Astrocyte (in vitro differentiated cells and primary cell): ENCODE data around the gene PFDN1. TPM values are rescaled to one million over a fixed set of nuclear protein-coding genes. Genes with fewer than 3 reads are reported as not detected.

Source experiments
- DNase-seq: peaks from one replicate; pipeline ENCODE4 v3.0.0-alpha.2; 2010; ENCODE audit warnings: low read depth
- FAIRE-seq: peaks from 2 replicates; lab custom pipeline; 2011; peaks lifted over from hg19 to GRCh38; lab: Jason Lieb, UNC
- H2AFZ ChIP-seq: 2 replicates; pipeline ENCODE4 v1.6.0; 2012; ENCODE audit warnings: low read depth, low read length, inconsistent platforms
- H3K27ac ChIP-seq: 2 replicates; pipeline ENCODE4 v1.5.1; 2011; ENCODE audit warnings: low read depth, low read length, inconsistent platforms
- H3K27me3 ChIP-seq: 2 replicates; pipeline ENCODE4 v1.6.0; 2011; ENCODE audit warnings: low read length, inconsistent platforms; ENCODE audit not compliant: insufficient read depth
- H3K36me3 ChIP-seq: 2 replicates; pipeline ENCODE4 v1.5.1; 2011; ENCODE audit warnings: low read length, inconsistent platforms; ENCODE audit not compliant: insufficient read depth
- H3K4me1 ChIP-seq: 2 replicates; pipeline ENCODE4 v1.5.1; 2011; ENCODE audit warnings: low read length, inconsistent platforms; ENCODE audit not compliant: insufficient read depth
- H3K4me2 ChIP-seq: 2 replicates; pipeline ENCODE4 v1.6.0; 2012; ENCODE audit warnings: low read length, inconsistent platforms
- H3K4me3 ChIP-seq: 2 replicates; pipeline ENCODE4 v1.5.1; 2011; ENCODE audit warnings: low read depth, mild to moderate bottlenecking, low read length, inconsistent platforms; ENCODE audit not compliant: insufficient read depth
- H3K79me2 ChIP-seq: 2 replicates; pipeline ENCODE4 v1.6.0; 2012; ENCODE audit warnings: mild to moderate bottlenecking, low read length, inconsistent platforms; ENCODE audit not compliant: insufficient read depth
- H3K9ac ChIP-seq: 2 replicates; pipeline ENCODE4 v1.6.0; 2012; ENCODE audit warnings: mild to moderate bottlenecking, low read length, inconsistent platforms
- H3K9me3 ChIP-seq: 2 replicates; pipeline ENCODE4 v1.5.1; 2012; ENCODE audit warnings: low read depth, mild to moderate bottlenecking, low read length, inconsistent platforms; ENCODE audit not compliant: insufficient read depth
- H4K20me1 ChIP-seq: 2 replicates; pipeline ENCODE4 v1.6.0; 2012; ENCODE audit warnings: low read length, inconsistent platforms; ENCODE audit not compliant: insufficient read depth
- H3K27ac Mint-ChIP-seq: one replicate; pipeline ENCODE4 v1.8.0; 2021; ENCODE audit warnings: mild to moderate bottlenecking, mixed read lengths; ENCODE audit not compliant: unreplicated experiment
- H3K27me3 Mint-ChIP-seq: one replicate; pipeline ENCODE4 v1.8.0; 2021; ENCODE audit warnings: low read depth, mixed read lengths; ENCODE audit not compliant: unreplicated experiment
- H3K36me3 Mint-ChIP-seq: one replicate; pipeline ENCODE4 v1.8.0; 2021; ENCODE audit warnings: low read depth, mixed read lengths; ENCODE audit not compliant: unreplicated experiment
- H3K4me1 Mint-ChIP-seq: one replicate; pipeline ENCODE4 v1.8.0; 2021; ENCODE audit warnings: low read depth, mixed read lengths; ENCODE audit not compliant: unreplicated experiment
- H3K4me3 Mint-ChIP-seq: one replicate; pipeline ENCODE4 v1.8.0; 2021; ENCODE audit warnings: mild to moderate bottlenecking, moderate library complexity, mixed read lengths; ENCODE audit not compliant: unreplicated experiment
- H3K9me3 Mint-ChIP-seq: one replicate; pipeline ENCODE4 v1.8.0; 2021; ENCODE audit warnings: mild to moderate bottlenecking, mixed read lengths; ENCODE audit not compliant: unreplicated experiment
- EZH2 ChIP-seq: IDR thresholded peaks from 2 replicates; pipeline ENCODE4 v1.6.1; 2012; ENCODE audit warnings: mild to moderate bottlenecking, low read length, inconsistent platforms; ENCODE audit not compliant: insufficient read depth
- total RNA-seq: library from RNA; stranded (reverse); gene quantifications from 2 replicates; pipeline ENCODE4 v1.2.1, GENCODE V29; 2021
- TF ChIP-seq, protein P1 (sequence below): IDR thresholded peaks from 2 replicates; pipeline ENCODE4 v1.5.1; 2011; ENCODE audit warnings: low read depth, mild to moderate bottlenecking, inconsistent platforms, low read length, moderate library complexity; ENCODE audit not compliant: insufficient read depth

The PFDN1 gene
- total RNA-seq, 1 donor from 2014 or later, result 202 TPM

DNA sequence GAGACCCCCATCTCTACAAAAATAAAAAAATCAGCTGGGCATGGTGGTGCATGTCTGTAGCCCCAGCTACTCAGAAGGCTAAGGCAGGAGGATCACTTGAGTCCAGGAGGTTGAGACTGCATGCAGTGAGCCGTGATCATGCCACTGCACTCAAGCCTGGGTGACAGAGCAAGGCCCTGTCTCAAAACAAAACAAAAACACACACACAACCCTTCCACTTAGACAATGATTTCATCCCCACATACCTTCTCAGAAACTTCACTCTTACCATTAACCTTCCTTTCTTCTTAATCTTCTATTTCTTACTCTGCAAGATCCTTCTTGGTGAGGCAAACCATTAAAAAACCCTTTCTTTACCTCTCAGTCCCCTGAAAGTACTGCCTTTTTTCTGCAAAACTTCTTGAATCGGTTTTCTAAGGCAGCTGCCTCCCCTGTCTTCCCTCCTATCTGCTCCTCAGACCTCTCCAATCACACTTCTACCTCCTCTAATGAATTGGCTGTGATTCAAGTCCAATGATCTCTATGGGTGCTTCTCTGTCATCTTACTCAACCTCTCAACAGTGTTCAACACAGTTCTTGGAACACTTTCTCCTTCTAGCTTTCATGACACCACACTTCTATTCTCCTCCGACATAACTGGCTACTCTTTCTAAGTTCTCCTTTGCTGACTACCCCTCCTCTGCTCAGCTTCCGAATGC lies 47.3 kb downstream of the PFDN1 start:
- no peak overlapping the region for H3K4me3 Mint-ChIP-seq
- Histone ChIP-seq H3K36me3 (no peaks in the 10 kb centered on the region), H3K4me1 (peaks cover 36% of the 10 kb centered on the region), H3K4me3 (no peak overlapping the region), H3K4me2 (no peak overlapping the region), H3K9ac (no peak overlapping the region), H3K79me2 (peaks cover 82% of the 10 kb centered on the region), H4K20me1 (peaks cover 17% of the 10 kb centered on the region), H3K27me3 (no peaks in the 10 kb centered on the region), H3K27ac (no peak overlapping the region), H3K9me3 (no peaks in the 10 kb centered on the region), H2AFZ (no peak overlapping the region)
- no peaks in the 10 kb centered on the region for H3K9me3 Mint-ChIP-seq
- FAIRE-seq (no peak), DNase-seq (no peak)
- H3K4me1 Mint-ChIP-seq, result peaks cover 53% of the 10 kb centered on the region
- H3K27me3 Mint-ChIP-seq, result no peaks in the 10 kb centered on the region
- H3K36me3 Mint-ChIP-seq, result peaks cover 5% of the 10 kb centered on the region
- TF ChIP-seq EZH2, result no peak
- TF ChIP-seq, protein P1, sequence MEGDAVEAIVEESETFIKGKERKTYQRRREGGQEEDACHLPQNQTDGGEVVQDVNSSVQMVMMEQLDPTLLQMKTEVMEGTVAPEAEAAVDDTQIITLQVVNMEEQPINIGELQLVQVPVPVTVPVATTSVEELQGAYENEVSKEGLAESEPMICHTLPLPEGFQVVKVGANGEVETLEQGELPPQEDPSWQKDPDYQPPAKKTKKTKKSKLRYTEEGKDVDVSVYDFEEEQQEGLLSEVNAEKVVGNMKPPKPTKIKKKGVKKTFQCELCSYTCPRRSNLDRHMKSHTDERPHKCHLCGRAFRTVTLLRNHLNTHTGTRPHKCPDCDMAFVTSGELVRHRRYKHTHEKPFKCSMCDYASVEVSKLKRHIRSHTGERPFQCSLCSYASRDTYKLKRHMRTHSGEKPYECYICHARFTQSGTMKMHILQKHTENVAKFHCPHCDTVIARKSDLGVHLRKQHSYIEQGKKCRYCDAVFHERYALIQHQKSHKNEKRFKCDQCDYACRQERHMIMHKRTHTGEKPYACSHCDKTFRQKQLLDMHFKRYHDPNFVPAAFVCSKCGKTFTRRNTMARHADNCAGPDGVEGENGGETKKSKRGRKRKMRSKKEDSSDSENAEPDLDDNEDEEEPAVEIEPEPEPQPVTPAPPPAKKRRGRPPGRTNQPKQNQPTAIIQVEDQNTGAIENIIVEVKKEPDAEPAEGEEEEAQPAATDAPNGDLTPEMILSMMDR, result no peak
- no peak overlapping the region for H3K27ac Mint-ChIP-seq

DNA sequence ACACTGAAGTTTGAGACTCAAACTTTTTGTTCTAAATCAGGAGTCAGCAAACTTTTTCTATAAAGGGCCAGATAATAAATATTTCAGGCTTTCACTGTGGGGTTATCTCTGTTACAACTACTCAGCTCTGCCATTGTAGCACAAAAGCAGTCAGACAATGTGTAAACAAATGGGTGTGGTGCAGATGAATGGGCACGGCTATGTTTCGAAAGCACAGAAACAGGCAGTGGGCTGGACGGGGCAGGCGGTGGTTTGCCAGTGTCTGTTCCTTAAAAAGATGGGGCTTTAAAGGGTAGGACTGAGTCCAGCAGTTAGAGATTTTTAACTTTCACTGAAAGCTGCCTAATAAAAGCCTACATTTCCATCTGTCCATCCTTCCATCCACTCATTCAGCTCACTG lies 48.9 kb downstream of the PFDN1 start:
- no peak overlapping the region for H3K27ac Mint-ChIP-seq
- peaks cover 53% of the 10 kb centered on the region for H3K4me1 Mint-ChIP-seq
- H3K4me1 ChIP-seq, result peaks cover 42% of the 10 kb centered on the region
- H3K27me3 ChIP-seq, result no peaks in the 10 kb centered on the region
- H3K4me2 ChIP-seq, result no peak overlapping the region
- no peaks in the 10 kb centered on the region for H3K27me3 Mint-ChIP-seq
- H3K36me3 ChIP-seq, result no peaks in the 10 kb centered on the region
- DNase-seq (no peak), FAIRE-seq (no peak)
- no peak overlapping the region for H3K4me3 ChIP-seq
- no peaks in the 10 kb centered on the region for H3K9me3 Mint-ChIP-seq
- H3K79me2 ChIP-seq, result peaks cover 83% of the 10 kb centered on the region
- H3K36me3 Mint-ChIP-seq, result peaks cover 10% of the 10 kb centered on the region
- no peak overlapping the region for H3K4me3 Mint-ChIP-seq
- no peak overlapping the region for H2AFZ ChIP-seq
- no peak overlapping the region for H3K9ac ChIP-seq
- no peak overlapping the region for H3K27ac ChIP-seq
- H3K9me3 ChIP-seq, result no peaks in the 10 kb centered on the region
- TF ChIP-seq EZH2, result no peak
- TF ChIP-seq, protein P1, result no peak
- H4K20me1 ChIP-seq, result peaks cover 14% of the 10 kb centered on the region

DNA sequence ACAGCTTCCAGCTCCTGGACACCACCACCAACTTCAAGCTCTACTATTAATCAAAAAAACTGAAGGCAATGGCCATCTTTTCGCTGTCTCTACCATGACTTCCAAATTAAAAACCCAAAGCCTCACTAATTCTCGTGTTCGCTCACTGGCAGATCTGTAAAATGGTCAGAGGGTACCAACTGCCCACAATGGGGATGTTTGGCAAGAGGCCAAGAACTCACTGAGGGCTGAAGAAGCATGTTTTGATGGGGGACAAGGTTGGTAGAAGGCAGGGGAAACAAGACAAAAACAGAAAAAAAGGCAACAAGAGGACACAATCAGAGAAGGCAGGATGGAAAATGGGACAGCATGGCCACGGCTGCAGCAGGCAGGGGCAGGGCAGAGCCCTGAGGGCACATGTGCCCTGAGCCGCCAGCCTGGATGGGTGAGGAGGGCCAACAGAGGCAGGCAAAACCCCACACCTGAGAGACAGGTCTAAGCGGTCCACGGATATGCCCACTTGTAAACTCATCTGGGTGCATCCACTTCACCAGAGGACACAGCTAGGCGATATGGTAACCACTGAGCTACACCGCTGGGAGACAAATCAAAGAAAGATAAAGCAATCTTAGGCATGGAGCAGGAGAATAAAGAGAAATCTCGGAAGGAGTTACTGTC lies 50.3 kb downstream of the PFDN1 start:
- DNase-seq, result no peak
- Mint-ChIP-seq H3K27me3 (no peaks in the 10 kb centered on the region), H3K4me3 (no peak overlapping the region), H3K36me3 (peaks cover 10% of the 10 kb centered on the region), H3K27ac (peak overlapping the region; percentile 95), H3K9me3 (no peaks in the 10 kb centered on the region), H3K4me1 (peaks cover 40% of the 10 kb centered on the region)
- H3K36me3 ChIP-seq, result no peaks in the 10 kb centered on the region
- peaks cover 38% of the 10 kb centered on the region for H3K4me1 ChIP-seq
- H3K4me2 ChIP-seq, result peak overlapping the region; percentile 80
- no peaks in the 10 kb centered on the region for H3K27me3 ChIP-seq
- no peak overlapping the region for H3K4me3 ChIP-seq
- no peak for FAIRE-seq
- H3K79me2 ChIP-seq, result peaks cover 82% of the 10 kb centered on the region
- H3K9me3 ChIP-seq, result no peaks in the 10 kb centered on the region
- peaks cover 5% of the 10 kb centered on the region for H4K20me1 ChIP-seq
- TF ChIP-seq, protein P1, result no peak
- TF ChIP-seq EZH2, result no peak
- peak overlapping the region; percentile 79 for H3K9ac ChIP-seq
- peak overlapping the region; percentile 95 for H3K27ac ChIP-seq
- no peak overlapping the region for H2AFZ ChIP-seq
